Lower leg skin (tissue), 4 donors: Measurements from ENCODE around the gene PREX1. TPM values are rescaled to one million over a fixed set of nuclear protein-coding genes. Genes with fewer than 3 reads are reported as not detected.

Experiments used
- DNase-seq, 2 donors: peaks; one replicate each; pipeline ENCODE4 v3.0.0-alpha.2; 2019; ENCODE audit warnings: low spot score in 2 of 2
- H3K4me3 ChIP-seq: fragments of 200-600 bp; sonication (generic); 2 replicates; pipeline ENCODE4 v1.5.1; 2017; ENCODE audit warnings: mild to moderate bottlenecking, low read depth; ENCODE audit not compliant: poor library complexity, severe bottlenecking
- POLR2A ChIP-seq, 2 donors: fragments of 450-650 bp; IDR thresholded peaks; one replicate each; pipeline ENCODE4 v1.6.1; 2016 to 2017; ENCODE audit warnings: antibody characterized with exemption in 2 of 2, mild to moderate bottlenecking in 1 of 2, moderate library complexity in 1 of 2
- WGBS, 2 donors: methylation state at CpG; one replicate each; pipeline ENCODE4 v1.1.5; 2018; 5-methylcytosine and 5-hydroxymethylcytosine counted together
- intact Hi-C: fragments of 100-400 bp; cut with DNase I; formaldehyde crosslinking; loops from one replicate; pipeline ENCODE4 v1.15.0; 2023; ENCODE audit warnings: low total_unique reads
- total RNA-seq, 4 donors: library from RNA; depleted of rRNA; stranded (reverse); fragments of >200 nt; gene quantifications; one replicate each; pipeline ENCODE4 v1.1.0, GENCODE V29; 2016
- TF ChIP-seq, protein P1 (sequence below), 3 donors: fragments of 450-650 bp; IDR thresholded peaks; one replicate each; pipeline ENCODE4 v1.5.1; 2016; ENCODE audit warnings: antibody characterized with exemption in 3 of 3, mild to moderate bottlenecking in 3 of 3, moderate library complexity in 2 of 3

PREX1 gene
- total RNA-seq, 4 donors from 2014 or later = 5.4 to 18.6 (median 7.9) TPM

DNA sequence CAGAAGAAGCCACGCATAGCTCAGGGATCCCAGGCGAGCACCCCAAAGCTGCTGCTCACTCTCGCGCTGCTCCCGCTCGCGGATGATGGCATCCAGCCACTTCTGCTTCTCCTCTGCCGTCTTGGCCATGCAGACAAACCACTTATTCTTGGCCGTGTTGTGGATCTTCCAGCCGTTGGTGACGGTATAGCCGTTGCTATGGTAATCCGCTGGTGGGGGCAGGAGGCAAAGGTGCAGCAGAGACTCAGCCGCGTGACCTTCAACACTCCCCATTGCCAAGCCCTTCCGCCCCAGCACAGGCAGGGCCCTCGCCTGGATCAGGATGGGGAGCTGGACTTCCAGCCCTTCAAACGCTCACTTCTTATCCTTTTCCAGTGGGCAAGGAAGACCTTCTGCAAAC, 136.9 kb downstream of the PREX1 start:
- TF ChIP-seq, protein P1, sequence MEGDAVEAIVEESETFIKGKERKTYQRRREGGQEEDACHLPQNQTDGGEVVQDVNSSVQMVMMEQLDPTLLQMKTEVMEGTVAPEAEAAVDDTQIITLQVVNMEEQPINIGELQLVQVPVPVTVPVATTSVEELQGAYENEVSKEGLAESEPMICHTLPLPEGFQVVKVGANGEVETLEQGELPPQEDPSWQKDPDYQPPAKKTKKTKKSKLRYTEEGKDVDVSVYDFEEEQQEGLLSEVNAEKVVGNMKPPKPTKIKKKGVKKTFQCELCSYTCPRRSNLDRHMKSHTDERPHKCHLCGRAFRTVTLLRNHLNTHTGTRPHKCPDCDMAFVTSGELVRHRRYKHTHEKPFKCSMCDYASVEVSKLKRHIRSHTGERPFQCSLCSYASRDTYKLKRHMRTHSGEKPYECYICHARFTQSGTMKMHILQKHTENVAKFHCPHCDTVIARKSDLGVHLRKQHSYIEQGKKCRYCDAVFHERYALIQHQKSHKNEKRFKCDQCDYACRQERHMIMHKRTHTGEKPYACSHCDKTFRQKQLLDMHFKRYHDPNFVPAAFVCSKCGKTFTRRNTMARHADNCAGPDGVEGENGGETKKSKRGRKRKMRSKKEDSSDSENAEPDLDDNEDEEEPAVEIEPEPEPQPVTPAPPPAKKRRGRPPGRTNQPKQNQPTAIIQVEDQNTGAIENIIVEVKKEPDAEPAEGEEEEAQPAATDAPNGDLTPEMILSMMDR (IDR thresholded peaks at IDR 0.05) = no peak
- TF ChIP-seq POLR2A (IDR thresholded peaks at IDR 0.05) = no peak
- WGBS, 2 donors = 70 to 75% methylated on average over 18 of the region's 18 CpGs
- intact Hi-C loops = no loop called here
- no peak for DNase-seq
- H3K4me3 ChIP-seq = no peak overlapping the region

GRCh38 chr20:48689874-48690571, 137.8 kb downstream of the PREX1 start:
- 82 to 88% methylated on average over 9 of the region's 9 CpGs for WGBS, 2 donors
- H3K4me3 ChIP-seq = no peak overlapping the region
- intact Hi-C loops = no loop called here
- TF ChIP-seq, protein P1 (IDR thresholded peaks at IDR 0.05) = no peak
- TF ChIP-seq POLR2A (IDR thresholded peaks at IDR 0.05) = no peak
- no peak for DNase-seq

GRCh38 chr20:48689388-48689787, 138.4 kb downstream of the PREX1 start:
- WGBS, 2 donors = 80 to 85% methylated on average over 8 of the region's 8 CpGs
- H3K4me3 ChIP-seq = no peak overlapping the region
- no peak for TF ChIP-seq POLR2A (IDR thresholded peaks at IDR 0.05)
- TF ChIP-seq, protein P1 (IDR thresholded peaks at IDR 0.05) = no peak
- no peak for DNase-seq
- intact Hi-C loops = no loop called here

- WGBS, 2 donors = 96 to 97% methylated on average over 8 of the region's 8 CpGs
- DNase-seq = no peak
- intact Hi-C loops = no loop called here
- TF ChIP-seq, protein P1 (IDR thresholded peaks at IDR 0.05) = no peak
- H3K4me3 ChIP-seq = no peak overlapping the region
Observed at GRCh38 chr20:48688579-48688978, 139.2 kb downstream of the PREX1 start.

DNA sequence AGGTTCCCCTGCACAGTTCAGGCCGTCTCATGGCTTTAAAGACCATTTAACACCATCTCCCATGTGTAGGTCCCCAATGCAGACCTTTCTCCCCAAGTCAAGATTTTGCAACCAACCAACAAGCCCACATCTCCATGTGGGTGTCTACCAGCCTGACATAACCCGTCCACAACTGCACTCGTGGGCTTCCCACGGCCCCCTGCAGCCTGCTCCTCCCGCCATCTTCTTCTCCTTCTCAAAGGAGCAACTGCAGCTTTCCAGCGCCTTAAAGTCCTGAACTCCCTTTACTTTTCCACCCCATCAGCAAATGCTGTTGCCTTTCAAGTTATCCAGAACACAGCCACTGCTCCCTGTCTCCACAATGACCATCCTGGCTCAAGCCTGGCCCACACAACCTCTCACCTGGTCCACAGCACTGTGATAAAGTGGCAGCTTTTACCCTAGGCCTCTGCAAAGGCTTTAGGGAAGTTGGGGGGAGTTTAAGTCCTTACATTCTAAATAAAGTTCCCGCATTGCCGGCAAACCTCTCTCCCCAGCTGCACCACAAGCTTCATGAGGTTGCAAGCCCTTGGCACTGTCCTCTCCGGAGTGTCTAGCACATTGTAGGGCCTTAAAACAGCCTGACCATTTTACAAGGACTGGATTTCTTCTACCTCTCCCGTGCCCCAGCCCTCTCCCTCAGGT, 140.5 kb downstream of the PREX1 start:
- 90 to 92% methylated on average over 10 of the region's 10 CpGs for WGBS, 2 donors
- intact Hi-C loops = no loop called here

More for the DNA sequence above, 140.5 kb downstream of the PREX1 start:
- H3K4me3 ChIP-seq = no peak overlapping the region
- no peak for DNase-seq
- no peak for TF ChIP-seq POLR2A (IDR thresholded peaks at IDR 0.05)
- TF ChIP-seq, protein P1 (IDR thresholded peaks at IDR 0.05) = no peak
